K562 (cell line): ENCODE data around the gene TMEM214. TPM values are rescaled to one million over a fixed set of nuclear protein-coding genes. Genes with fewer than 3 reads are reported as not detected.

Experiments
- AFF4 ChIP-seq: sonication (generic); formaldehyde crosslinking; IDR thresholded peaks from 2 replicates; pipeline ENCODE4 v1.8.0; 2023; ENCODE audit warnings: mild to moderate bottlenecking, missing genetic modification reagents
- BACH1 ChIP-seq: fragments of 200-800 bp; sonication (Bioruptor generic); IDR thresholded peaks from 2 replicates; pipeline ENCODE4 v1.6.1; 2016; ENCODE audit warnings: missing genetic modification characterization, missing compliant biosample characterization
- E2F8 ChIP-seq: fragments of 450-650 bp; IDR thresholded peaks from 2 replicates; pipeline ENCODE4 v1.7.1; 2018; ENCODE audit warnings: mild to moderate bottlenecking, low read depth; ENCODE audit not compliant: partially characterized antibody
- MITF ChIP-seq: IDR thresholded peaks from 2 replicates; pipeline ENCODE4 v1.6.1; 2014; ENCODE audit warnings: antibody characterized with exemption
- MYC ChIP-seq, 2 experiments: fragments of 250-450 bp in 1 of 2; sonication (Bioruptor Pico) in 1 of 2; IDR thresholded peaks; 2 replicates each; pipeline versions ENCODE4 v1.5.1 to v1.6.1; 2012 to 2021; ENCODE audit warnings: low read depth in 2 of 2, borderline replicate concordance in 1 of 2, improper control_type of control experiment in 1 of 2, low read length in 1 of 2, mild to moderate bottlenecking in 1 of 2, moderate library complexity in 1 of 2
- SNIP1 ChIP-seq: fragments of 450-650 bp; IDR thresholded peaks from 2 replicates; pipeline ENCODE4 v1.7.1; 2017; ENCODE audit warnings: low read depth, mild to moderate bottlenecking
- TCF15 ChIP-seq: fragments of 250-450 bp; sonication (Bioruptor Pico); IDR thresholded peaks from 2 replicates; pipeline ENCODE4 v1.8.0; 2022; ENCODE audit warnings: moderate library complexity, mild to moderate bottlenecking, inconsistent platforms
- USF1 ChIP-seq: sonication (generic); formaldehyde crosslinking; IDR thresholded peaks from 2 replicates; pipeline ENCODE4 v1.9.0; 2022; ENCODE audit warnings: mild to moderate bottlenecking, missing genetic modification reagents
- ZBED1 ChIP-seq: IDR thresholded peaks from 2 replicates; pipeline ENCODE4 v1.6.1; 2014
- ZNF311 ChIP-seq: fragments of 250-450 bp; sonication (Bioruptor Pico); IDR thresholded peaks from 2 replicates; pipeline ENCODE4 v1.4.0; 2020; ENCODE audit warnings: mild to moderate bottlenecking, moderate library complexity
- ZNF398 ChIP-seq: fragments of 250-450 bp; sonication (Bioruptor Pico); IDR thresholded peaks from 2 replicates; pipeline ENCODE4 v1.8.0; 2021; ENCODE audit warnings: moderate library complexity, mild to moderate bottlenecking, inconsistent platforms
- ZNF696 ChIP-seq: fragments of 250-450 bp; sonication (Bioruptor Pico); conservative IDR thresholded peaks from 2 replicates; pipeline ENCODE4 v1.4.0; 2020; ENCODE audit warnings: mild to moderate bottlenecking, moderate library complexity
- polyA plus RNA-seq, 8 experiments: library from polyadenylated mRNA; depleted of rRNA in 4 of 8; stranded (reverse) in 5 of 8; unstranded in 3 of 8; fragments of >200 nt; fragmentation: Nextera tagmentation in 2 of 8; fragmentation: Illumina TruSeq in 1 of 8; extraction: Ambion mirVana in 2 of 8; extraction: Trizol in 1 of 8; gene quantifications; 2 replicates each; pipeline versions ENCODE4 v1.2.1 to v1.2.3, GENCODE V29; 2011 to 2014; ENCODE audit warnings: inconsistent platforms in 1 of 8, missing spikeins in 1 of 8
- total RNA-seq, 7 experiments: library from RNA; depleted of rRNA in 6 of 7; stranded (reverse); fragments of >200 nt in 6 of 7; fragmentation: Illumina TruSeq in 2 of 7; extraction: Trizol in 2 of 7; gene quantifications; 2 replicates each; pipeline versions ENCODE4 v1.2.1 to v1.2.3, GENCODE V29; 2011 to 2021; ENCODE audit warnings: low replicate concordance in 1 of 7

The TMEM214 gene
- total and polyA plus RNA-seq, 9 of the 15 experiments (the other 6 are each of a cell fraction or from before 2014, with no cell fraction given): 11.4 to 81.4 (median 44.1) TPM

GRCh38 chr2:27050996-27051901 lies 18.5 kb downstream of the TMEM214 start, which contains the start of gene AGBL5 (continued):
- TF ChIP-seq ZNF398 (CRISPR knock-in tag) (no peak), SNIP1 (no peak), TCF15 (CRISPR knock-in tag) (peak; percentile 26; the same call in 1 of the 2 replicates), E2F8 (peak; percentile 81), MYC (IDR thresholded peaks at IDR 0.05; ENCODE audit: low read depth, low read length) (peak; percentile 58), MYC (CRISPR knock-in tag; IDR thresholded peaks at IDR 0.05; ENCODE audit: borderline replicate concordance, low read depth) (peak; percentile 47; the same call in 1 of the 2 replicates), AFF4 (CRISPR knock-in tag) (peak; percentile 87; the same call in 1 of the 2 replicates), ZNF311 (CRISPR knock-in tag) (no peak), MITF (no peak), USF1 (CRISPR knock-in tag) (no peak), BACH1 (tag) (no peak), ZNF696 (no peak), ZBED1 (peak; percentile 30; the same call in 1 of the 2 replicates)
